Liver (tissue), 3 donors: Measurements from ENCODE around the gene DPF3.

Experiments
- SP1 ChIP-seq: IDR thresholded peaks from 2 replicates; pipeline ENCODE4 v1.6.1; 2018; ENCODE audit warnings: antibody characterized with exemption, mild to moderate bottlenecking
- TF ChIP-seq, protein P1 (sequence below): fragments of 150-350 bp; IDR thresholded peaks from 2 replicates; pipeline ENCODE4 v1.5.1; 2017; ENCODE audit warnings: improper control_type of control experiment, low read depth, low read length; ENCODE audit not compliant: missing input control
- donor health status: healthy.
- donor health status: healthy.

DNA sequence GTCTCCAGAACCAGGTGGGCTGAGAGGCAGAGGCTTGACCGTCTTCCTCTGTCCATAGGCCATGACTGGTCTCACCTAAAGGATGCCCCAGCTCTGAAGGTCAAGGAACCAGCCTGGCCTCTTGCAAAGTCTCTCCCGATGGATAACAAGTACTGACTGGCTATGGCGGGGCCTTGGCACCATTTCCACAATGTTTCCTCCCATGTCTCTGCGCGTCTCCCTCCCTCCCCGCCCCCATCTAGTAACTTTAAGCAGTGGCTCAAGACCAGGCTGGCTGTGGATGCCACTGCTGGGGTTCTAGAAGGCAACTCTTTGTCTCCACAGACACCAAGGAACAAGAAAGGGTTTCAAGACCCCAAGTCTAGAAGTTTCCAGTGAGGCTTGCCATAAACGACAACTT lies 275.5 kb downstream of the DPF3 start:
- TF ChIP-seq SP1, result no peak
- TF ChIP-seq, protein P1, sequence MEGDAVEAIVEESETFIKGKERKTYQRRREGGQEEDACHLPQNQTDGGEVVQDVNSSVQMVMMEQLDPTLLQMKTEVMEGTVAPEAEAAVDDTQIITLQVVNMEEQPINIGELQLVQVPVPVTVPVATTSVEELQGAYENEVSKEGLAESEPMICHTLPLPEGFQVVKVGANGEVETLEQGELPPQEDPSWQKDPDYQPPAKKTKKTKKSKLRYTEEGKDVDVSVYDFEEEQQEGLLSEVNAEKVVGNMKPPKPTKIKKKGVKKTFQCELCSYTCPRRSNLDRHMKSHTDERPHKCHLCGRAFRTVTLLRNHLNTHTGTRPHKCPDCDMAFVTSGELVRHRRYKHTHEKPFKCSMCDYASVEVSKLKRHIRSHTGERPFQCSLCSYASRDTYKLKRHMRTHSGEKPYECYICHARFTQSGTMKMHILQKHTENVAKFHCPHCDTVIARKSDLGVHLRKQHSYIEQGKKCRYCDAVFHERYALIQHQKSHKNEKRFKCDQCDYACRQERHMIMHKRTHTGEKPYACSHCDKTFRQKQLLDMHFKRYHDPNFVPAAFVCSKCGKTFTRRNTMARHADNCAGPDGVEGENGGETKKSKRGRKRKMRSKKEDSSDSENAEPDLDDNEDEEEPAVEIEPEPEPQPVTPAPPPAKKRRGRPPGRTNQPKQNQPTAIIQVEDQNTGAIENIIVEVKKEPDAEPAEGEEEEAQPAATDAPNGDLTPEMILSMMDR, result no peak
